Ectodermal cell (in vitro differentiated cells): ENCODE measurements around the gene LRRFIP2.
"Not testable (repeated sequence)": the region's sequence is repeated elsewhere in the genome, so short reads cannot be mapped to it uniquely, and the experiment has no call there.

Experiments used
- H3K27ac ChIP-seq: 2 replicates; pipeline ENCODE4 v1.7.0; 2013; ENCODE audit warnings: mild to moderate bottlenecking, low read depth, low read length; ENCODE audit not compliant: insufficient read depth, poor library complexity, severe bottlenecking
- H3K27me3 ChIP-seq: 2 replicates; pipeline ENCODE4 v1.7.0; 2013; ENCODE audit warnings: mild to moderate bottlenecking, low read length; ENCODE audit not compliant: insufficient read depth, control insufficient read depth, poor library complexity, severe bottlenecking
- H3K36me3 ChIP-seq: one replicate; pipeline ENCODE4 v1.7.0; 2013; ENCODE audit warnings: low read length; ENCODE audit not compliant: control insufficient read depth, insufficient read depth
- H3K4me1 ChIP-seq: one replicate; pipeline ENCODE4 v1.7.0; 2013; ENCODE audit warnings: low read length; ENCODE audit not compliant: control insufficient read depth, insufficient read depth
- H3K4me3 ChIP-seq: 2 replicates; pipeline ENCODE4 v1.7.0; 2013; ENCODE audit warnings: low read depth, low read length, control low read depth; ENCODE audit not compliant: insufficient read depth
- H3K9me3 ChIP-seq: 2 replicates; pipeline ENCODE4 v1.7.0; 2013; ENCODE audit warnings: mild to moderate bottlenecking, low read length, moderate library complexity; ENCODE audit not compliant: control insufficient read depth
- WGBS, 2 experiments: methylation state at CpG; one replicate each; pipeline ENCODE4 v1.1.7; 2013; ENCODE audit warnings: missing lambda C conversion rate in 2 of 2; 5-methylcytosine and 5-hydroxymethylcytosine counted together

Gene LRRFIP2

DNA sequence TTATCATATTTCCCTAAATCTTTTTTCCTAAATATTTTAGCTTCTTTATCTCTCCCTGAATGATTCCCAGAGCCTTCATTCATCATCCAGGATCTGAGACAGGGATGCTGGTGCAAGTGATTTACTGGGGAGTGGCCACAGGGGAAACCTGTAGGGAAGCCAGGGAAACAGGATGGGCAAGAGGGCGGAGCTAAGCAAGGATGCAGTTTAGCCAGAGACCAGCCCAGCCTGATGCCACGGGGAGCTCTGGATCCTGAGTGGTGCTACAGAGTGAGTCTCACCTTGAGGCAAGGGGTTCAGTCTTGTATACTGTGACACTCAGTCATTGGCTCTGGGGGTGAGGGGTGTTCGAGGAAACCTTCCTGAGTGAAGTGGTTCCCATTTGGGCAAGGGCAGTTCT, 39.7 kb upstream of the LRRFIP2 start:
- Histone ChIP-seq H3K27me3 (no peaks in the 10 kb centered on the region), H3K4me1 (no peaks in the 10 kb centered on the region), H3K36me3 (no peaks in the 10 kb centered on the region), H3K4me3 (no peak overlapping the region), H3K9me3 (no peaks in the 10 kb centered on the region), H3K27ac (no peak overlapping the region)
- WGBS, 2 experiments, result 73 to 74% methylated on average over 3 of the region's 3 CpGs

DNA sequence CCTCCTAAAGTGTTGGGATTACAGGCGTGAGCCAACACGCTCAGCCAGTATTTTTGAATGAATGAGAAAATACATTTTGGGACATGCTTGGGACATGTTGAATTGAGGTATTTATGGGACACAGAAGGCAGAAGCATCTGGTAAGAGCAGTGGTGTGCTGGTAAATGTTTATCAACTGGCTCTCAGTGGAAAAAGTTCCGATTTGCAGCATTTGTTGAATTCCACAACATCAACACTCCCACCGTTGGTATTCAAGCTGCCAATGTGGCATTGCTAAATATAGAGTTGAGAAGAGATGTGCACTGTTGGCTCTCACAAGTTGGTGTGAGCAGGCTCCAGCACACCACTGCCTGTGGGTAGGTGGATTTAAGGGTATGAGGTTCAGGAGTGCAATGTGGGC, 35.8 kb upstream of the LRRFIP2 start:
- no peaks in the 10 kb centered on the region for H3K9me3 ChIP-seq
- H3K27ac ChIP-seq, result no peak overlapping the region
- WGBS, 2 experiments, result 95% methylated on average over 4 of the region's 4 CpGs
- H3K4me3 ChIP-seq, result no peak overlapping the region
- H3K27me3 ChIP-seq, result no peaks in the 10 kb centered on the region
- H3K4me1 ChIP-seq, result no peaks in the 10 kb centered on the region
- no peaks in the 10 kb centered on the region for H3K36me3 ChIP-seq

DNA sequence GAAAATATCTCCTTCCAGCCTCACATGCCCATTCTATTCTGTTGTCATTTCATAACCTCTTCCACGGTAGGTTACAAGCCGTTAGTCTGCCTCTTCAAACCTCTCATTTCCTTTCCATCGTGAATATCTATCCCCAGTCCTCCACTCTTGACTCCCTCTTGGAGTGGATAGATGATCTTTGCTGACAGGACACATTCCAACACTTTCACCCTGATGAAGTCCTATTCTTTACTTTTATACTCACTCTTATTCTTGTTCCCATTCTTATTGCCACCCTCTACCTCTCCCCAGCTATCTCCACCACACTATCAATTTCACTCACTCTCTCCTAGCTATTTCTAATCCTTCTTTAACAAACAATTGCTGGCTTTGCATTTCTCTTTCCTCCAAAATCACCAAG, 34.2 kb upstream of the LRRFIP2 start:
- not testable (repeated sequence) for H3K4me1 ChIP-seq, H3K9me3 ChIP-seq, H3K36me3 ChIP-seq, H3K27ac ChIP-seq, H3K4me3 ChIP-seq, H3K27me3 ChIP-seq
- WGBS, 2 experiments, result 95 to 98% methylated on average over 3 of the region's 3 CpGs

DNA sequence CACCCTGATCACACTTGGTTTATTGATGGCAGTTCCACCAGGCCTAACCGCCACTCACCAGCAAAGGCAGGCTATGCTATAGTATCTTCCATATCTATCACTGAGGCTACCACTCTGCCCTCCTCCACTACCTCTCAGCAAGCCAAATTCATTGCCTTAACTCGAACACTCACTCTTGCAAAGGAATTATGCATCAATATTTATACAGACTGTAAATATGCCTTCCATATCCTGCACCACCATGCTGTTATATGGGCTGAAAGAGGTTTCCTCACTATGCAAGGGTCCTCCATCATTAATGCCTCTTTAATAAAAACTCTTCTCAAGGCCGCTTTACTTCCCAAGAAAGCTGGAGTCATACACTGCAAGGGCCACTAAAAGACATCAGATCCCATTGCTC, 33.6 kb upstream of the LRRFIP2 start:
- H3K36me3 ChIP-seq, H3K27ac ChIP-seq, H3K4me3 ChIP-seq, H3K9me3 ChIP-seq, H3K4me1 ChIP-seq, H3K27me3 ChIP-seq: not testable (repeated sequence)
- 92% methylated on average over 3 of the region's 3 CpGs for WGBS, 2 experiments

DNA sequence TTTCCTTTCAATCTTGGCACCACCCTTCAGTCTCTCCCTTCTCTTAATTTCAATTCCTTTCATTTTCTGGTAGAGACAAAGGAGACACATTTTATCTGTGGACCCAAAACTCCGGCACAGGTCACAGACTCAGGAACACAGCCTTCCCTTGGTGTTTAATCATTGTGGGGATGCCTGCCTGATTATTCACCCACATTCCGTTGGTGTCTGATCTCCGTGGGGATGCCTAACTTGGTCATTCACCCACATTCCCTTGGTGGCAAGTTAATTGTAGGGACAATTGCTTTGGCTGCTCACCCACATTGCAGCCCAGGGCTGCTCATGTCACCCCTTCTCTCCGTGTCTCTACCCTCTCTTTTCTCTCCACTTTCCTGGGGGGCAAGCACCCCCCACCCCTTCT, 31.7 kb upstream of the LRRFIP2 start:
- WGBS, 2 experiments, result 88 to 89% methylated on average over 4 of the region's 4 CpGs
- H3K4me1 ChIP-seq, H3K27ac ChIP-seq, H3K4me3 ChIP-seq, H3K36me3 ChIP-seq, H3K27me3 ChIP-seq, H3K9me3 ChIP-seq: not testable (repeated sequence)

DNA sequence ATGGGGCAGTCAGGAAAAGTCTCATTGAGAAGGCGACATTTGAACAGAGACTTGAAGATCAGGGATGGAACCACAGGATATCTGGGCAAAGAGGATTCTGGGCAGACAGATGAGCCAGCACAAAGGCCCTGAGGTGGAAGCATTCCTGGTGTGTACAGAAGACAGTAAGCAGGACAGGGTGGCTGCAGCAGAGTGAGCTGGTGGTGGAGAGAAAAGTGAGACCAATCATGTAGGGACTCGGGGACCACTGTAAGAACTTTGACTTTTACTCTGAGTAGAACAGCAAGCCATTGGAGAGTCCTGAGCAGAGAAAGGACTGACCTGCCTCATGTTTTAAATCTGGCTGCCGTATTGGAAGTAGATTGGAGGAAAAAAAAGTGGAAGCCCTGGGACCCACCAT, 29.9 kb upstream of the LRRFIP2 start:
- H3K36me3 ChIP-seq, result no peaks in the 10 kb centered on the region
- H3K9me3 ChIP-seq, result no peaks in the 10 kb centered on the region
- no peaks in the 10 kb centered on the region for H3K27me3 ChIP-seq
- no peak overlapping the region for H3K4me3 ChIP-seq
- WGBS, 2 experiments, result 94 to 95% methylated on average over 3 of the region's 3 CpGs
- no peaks in the 10 kb centered on the region for H3K4me1 ChIP-seq
- no peak overlapping the region for H3K27ac ChIP-seq

DNA sequence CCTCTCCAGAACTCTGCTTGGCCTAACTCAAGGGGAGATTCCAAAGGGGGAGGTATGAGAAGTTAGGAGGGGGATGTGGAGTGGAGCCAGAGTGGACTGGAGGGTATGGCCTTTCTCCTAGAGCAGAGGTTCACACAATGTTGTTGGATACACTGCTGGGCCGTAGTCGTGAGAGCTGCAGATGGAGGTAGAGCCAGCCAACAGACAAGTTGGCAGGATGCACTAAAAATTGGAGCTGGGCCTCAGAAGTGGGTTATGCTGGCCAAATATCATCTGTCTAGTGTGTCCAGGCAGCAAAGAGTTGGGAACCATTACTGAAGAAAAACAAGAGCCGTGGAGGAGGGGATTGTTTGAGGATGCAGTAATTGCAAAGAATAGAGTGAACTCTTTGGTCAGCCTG, 27.7 kb upstream of the LRRFIP2 start:
- H3K27ac ChIP-seq, result no peak overlapping the region
- H3K27me3 ChIP-seq, result no peaks in the 10 kb centered on the region
- H3K9me3 ChIP-seq, result no peaks in the 10 kb centered on the region
- H3K36me3 ChIP-seq, result no peaks in the 10 kb centered on the region
- 88 to 94% methylated on average over 3 of the region's 3 CpGs for WGBS, 2 experiments
- H3K4me1 ChIP-seq, result peaks cover 5% of the 10 kb centered on the region
- H3K4me3 ChIP-seq, result no peak overlapping the region

DNA sequence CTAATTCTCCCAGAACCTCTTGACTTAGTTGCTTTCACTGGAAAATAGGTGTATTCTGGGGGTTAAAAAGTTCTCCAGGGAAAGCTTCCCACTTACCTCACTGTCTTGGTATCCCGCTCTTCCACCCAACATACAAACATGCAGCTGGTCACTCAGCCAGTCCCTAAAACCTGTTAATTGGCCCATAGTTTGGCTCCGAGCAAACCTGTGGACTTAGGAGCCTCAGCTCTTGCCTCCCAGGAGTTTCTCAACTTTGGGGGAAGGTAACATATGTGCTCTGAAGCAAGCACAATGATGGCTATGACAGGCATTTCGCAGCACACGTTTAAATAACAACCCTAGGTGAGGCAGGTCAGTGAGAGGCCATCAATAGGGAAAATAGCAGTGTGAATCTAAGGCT, 25.8 kb upstream of the LRRFIP2 start:
- Histone ChIP-seq H3K27me3 (no peaks in the 10 kb centered on the region), H3K4me3 (no peak overlapping the region), H3K4me1 (peaks cover 9% of the 10 kb centered on the region), H3K36me3 (no peaks in the 10 kb centered on the region), H3K27ac (no peak overlapping the region), H3K9me3 (no peaks in the 10 kb centered on the region)
- 89 to 90% methylated on average over 4 of the region's 4 CpGs for WGBS, 2 experiments

DNA sequence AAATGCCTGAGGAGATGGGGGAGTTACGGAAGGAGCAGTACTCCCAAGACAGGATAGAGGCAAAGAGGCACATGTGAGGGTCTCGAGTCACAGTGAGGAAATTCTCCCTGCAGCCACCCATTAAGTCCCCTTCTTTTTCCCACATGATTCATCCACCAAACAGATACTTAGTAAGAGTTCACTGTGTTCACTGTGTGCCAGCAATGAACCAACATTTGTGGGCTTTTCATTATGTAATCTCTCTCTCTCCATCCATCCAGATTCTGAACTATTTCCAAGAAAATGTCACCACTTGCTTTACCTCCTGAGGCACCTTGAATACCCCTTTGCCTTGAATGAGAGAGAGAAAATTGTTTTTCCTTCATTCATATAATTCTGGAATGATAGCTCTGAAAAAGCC, 24.6 kb upstream of the LRRFIP2 start:
- Histone ChIP-seq H3K27me3 (no peaks in the 10 kb centered on the region), H3K27ac (no peak overlapping the region), H3K9me3 (no peaks in the 10 kb centered on the region), H3K36me3 (no peaks in the 10 kb centered on the region), H3K4me3 (no peak overlapping the region), H3K4me1 (peaks cover 9% of the 10 kb centered on the region)
- 95 to 96% methylated on average over 2 of the region's 2 CpGs for WGBS, 2 experiments

DNA sequence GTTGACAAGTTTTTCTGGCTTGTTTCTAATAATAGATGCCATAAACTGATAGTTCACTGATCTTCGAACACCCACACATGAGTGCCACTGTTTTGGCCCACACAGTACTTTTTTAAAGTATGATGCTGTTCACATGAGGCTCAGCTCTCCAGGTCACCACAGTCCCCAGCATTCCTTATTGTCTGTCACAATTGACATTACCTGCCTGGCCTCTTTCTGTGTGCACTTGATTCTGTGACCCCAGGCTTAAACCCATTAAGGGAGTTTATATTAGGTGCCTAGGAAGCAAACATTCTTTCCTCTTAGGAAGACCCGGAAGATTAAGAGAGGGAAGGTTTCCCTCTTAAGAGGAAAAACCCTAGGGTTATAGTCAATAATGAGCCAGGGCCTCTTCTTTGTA, 24.2 kb upstream of the LRRFIP2 start:
- peak overlapping the region; percentile 92 for H3K27ac ChIP-seq
- peaks cover 9% of the 10 kb centered on the region for H3K4me1 ChIP-seq
- 92 to 96% methylated on average over 2 of the region's 2 CpGs for WGBS, 2 experiments
- no peaks in the 10 kb centered on the region for H3K9me3 ChIP-seq
- no peak overlapping the region for H3K4me3 ChIP-seq
- H3K36me3 ChIP-seq, result no peaks in the 10 kb centered on the region
- no peaks in the 10 kb centered on the region for H3K27me3 ChIP-seq

DNA sequence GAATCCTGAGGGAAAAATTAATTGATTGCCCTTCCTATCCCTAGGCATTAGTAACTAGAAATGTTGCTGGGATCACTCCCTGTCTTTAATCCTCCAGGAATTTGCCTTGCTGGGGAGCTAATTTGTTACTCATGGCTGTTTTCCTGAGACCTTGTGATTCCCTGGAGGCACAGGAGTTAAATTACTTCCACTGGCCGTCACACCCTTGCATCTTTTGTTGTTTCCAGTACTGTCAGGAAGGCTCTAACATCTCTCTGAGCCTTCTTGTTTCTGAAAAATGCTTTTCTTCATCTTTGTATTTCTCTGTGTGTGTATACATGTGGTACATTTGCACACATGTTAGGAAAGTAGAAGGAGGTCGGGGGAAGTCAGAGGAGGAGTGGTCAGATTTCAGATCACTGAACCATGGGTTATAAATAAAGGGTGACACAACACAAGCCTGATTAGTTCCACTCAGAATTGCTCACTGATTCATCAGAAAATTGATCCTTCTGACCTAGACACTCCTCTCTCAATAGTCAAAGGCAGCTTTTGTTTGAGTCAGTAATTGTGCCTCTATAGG, 23.5 kb upstream of the LRRFIP2 start:
- Histone ChIP-seq H3K27ac (peak overlapping the region; percentile 92), H3K4me1 (peaks cover 9% of the 10 kb centered on the region), H3K9me3 (no peaks in the 10 kb centered on the region), H3K36me3 (no peaks in the 10 kb centered on the region), H3K27me3 (no peaks in the 10 kb centered on the region), H3K4me3 (no peak overlapping the region)
- 49 to 55% methylated on average over 2 of the region's 2 CpGs for WGBS, 2 experiments
